ENCODE results near the gene PSIP1.

GRCh38 chr9:15484802-15485201 lies 26.0 kb downstream of the PSIP1 start:
- TF ChIP-seq TOX (CRISPR knock-in tag; IDR thresholded peaks at IDR 0.05; ENCODE audit: borderline replicate concordance) = no peak
- no peak for TF ChIP-seq ARNTL (CRISPR knock-in tag; IDR thresholded peaks at IDR 0.05; ENCODE audit: borderline replicate concordance, low read depth)
- TF ChIP-seq ZC3H10 (CRISPR knock-in tag; IDR thresholded peaks at IDR 0.05) = no peak
- no peak for TF ChIP-seq PATZ1 (CRISPR knock-in tag; IDR thresholded peaks at IDR 0.05; ENCODE audit: borderline replicate concordance)
- TF ChIP-seq RARB (CRISPR knock-in tag; IDR thresholded peaks at IDR 0.05) = no peak
- no peak for TF ChIP-seq CREB5 (CRISPR knock-in tag; IDR thresholded peaks at IDR 0.05; ENCODE audit: low read depth)
- TF ChIP-seq, protein P1, sequence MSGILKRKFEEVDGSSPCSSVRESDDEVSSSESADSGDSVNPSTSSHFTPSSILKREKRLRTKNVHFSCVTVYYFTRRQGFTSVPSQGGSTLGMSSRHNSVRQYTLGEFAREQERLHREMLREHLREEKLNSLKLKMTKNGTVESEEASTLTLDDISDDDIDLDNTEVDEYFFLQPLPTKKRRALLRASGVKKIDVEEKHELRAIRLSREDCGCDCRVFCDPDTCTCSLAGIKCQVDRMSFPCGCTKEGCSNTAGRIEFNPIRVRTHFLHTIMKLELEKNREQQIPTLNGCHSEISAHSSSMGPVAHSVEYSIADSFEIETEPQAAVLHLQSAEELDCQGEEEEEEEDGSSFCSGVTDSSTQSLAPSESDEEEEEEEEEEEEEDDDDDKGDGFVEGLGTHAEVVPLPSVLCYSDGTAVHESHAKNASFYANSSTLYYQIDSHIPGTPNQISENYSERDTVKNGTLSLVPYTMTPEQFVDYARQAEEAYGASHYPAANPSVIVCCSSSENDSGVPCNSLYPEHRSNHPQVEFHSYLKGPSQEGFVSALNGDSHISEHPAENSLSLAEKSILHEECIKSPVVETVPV (CRISPR knock-in tag; IDR thresholded peaks at IDR 0.05) = no peak
- TF ChIP-seq TCF4 (CRISPR knock-in tag; IDR thresholded peaks at IDR 0.05; ENCODE audit: borderline replicate concordance) = no peak
- no peak for TF ChIP-seq ZNF70 (CRISPR knock-in tag; IDR thresholded peaks at IDR 0.05)
- no peak for TF ChIP-seq CSDC2 (CRISPR knock-in tag; IDR thresholded peaks at IDR 0.05)
